HepG2 (cell line): ENCODE data around the gene PTPN13. TPM values are rescaled to one million over a fixed set of nuclear protein-coding genes. Genes with fewer than 3 reads are reported as not detected.

Experiments
- ATAC-seq: fragments of 200-7000 bp; cut with Tn5 transposase; 3 replicates; pipeline ENCODE4 v1.9.1; 2020; ENCODE audit warnings: mild to moderate bottlenecking, moderate library complexity
- BruUV-seq: library from RNA; stranded (reverse); fragments of 400-500 nt; replicated peaks from 2 replicates; lab custom pipeline; 2021; lab: Mats Ljungman, UMichigan
- CTCF ChIA-PET: fragments of 300-600 bp; formaldehyde crosslinking; extraction: SDS; loops from one replicate; lab custom pipeline; 2021; ENCODE audit warnings: low total read pairs, inconsistent platforms, low intra/inter-chr PET ratio; lab: Yijun Ruan, JAX
- POLR2A ChIA-PET: fragments of 350-600 bp; sonication (Branson Sonifier 250); formaldehyde crosslinking; loops from one replicate; lab custom pipeline; 2020; ENCODE audit warnings: antibody characterized with exemption, inconsistent platforms; lab: Yijun Ruan, JAX
- DNase-seq: peaks from one replicate; pipeline ENCODE4 v3.0.0-alpha.2; 2015; ENCODE audit warnings: low spot score
- FAIRE-seq: peaks from 3 replicates; lab custom pipeline; 2011; peaks lifted over from hg19 to GRCh38; lab: Jason Lieb, UNC
- H2AFZ ChIP-seq: one replicate; pipeline ENCODE4 v1.6.1; 2011; ENCODE audit warnings: low read length, inconsistent platforms
- H3K27ac ChIP-seq: fragments of 300-600 bp; 3 replicates; pipeline ENCODE4 v1.8.0; 2011; ENCODE audit warnings: mixed run types, mild to moderate bottlenecking, mixed read lengths, low read length, inconsistent platforms; ENCODE audit not compliant: insufficient read depth; ENCODE audit errors: extremely low read length
- H3K27me3 ChIP-seq, 2 experiments: fragments of 200-600 bp in 1 of 2; 2 replicates in 1 of 2; 3 replicates in 1 of 2; pipeline versions ENCODE4 v1.6.0 to v1.8.0; 2011; ENCODE audit warnings: low read length in 2 of 2, mild to moderate bottlenecking in 2 of 2, moderate library complexity in 2 of 2, inconsistent platforms in 1 of 2; ENCODE audit not compliant: insufficient read depth in 2 of 2, control insufficient read depth in 1 of 2
- H3K36me3 ChIP-seq, 2 experiments: fragments of 200-600 bp in 1 of 2; replicated peaks in 1 of 2; 2 replicates in 1 of 2; 3 replicates in 1 of 2; pipeline versions ENCODE4 v1.5.1 to v1.8.0; 2011; ENCODE audit warnings: low read length in 2 of 2, inconsistent platforms in 1 of 2; ENCODE audit not compliant: insufficient read depth in 2 of 2, control insufficient read depth in 1 of 2
- H3K4me1 ChIP-seq: 2 replicates; pipeline ENCODE4 v1.5.1; 2012; ENCODE audit warnings: low read length, inconsistent platforms; ENCODE audit not compliant: insufficient read depth
- H3K4me2 ChIP-seq: 2 replicates; pipeline ENCODE4 v1.6.0; 2011; ENCODE audit warnings: low read depth, low read length, inconsistent platforms
- H3K4me3 ChIP-seq, 3 experiments: fragments of 200-600 bp in 1 of 3; sonication (generic), shearing (Covaris generic) in 1 of 3; replicated peaks in 1 of 3; 2 replicates each; pipeline ENCODE4 v1.5.1; 2011 to 2016; ENCODE audit warnings: low read length in 3 of 3, inconsistent platforms in 2 of 3, low read depth in 2 of 3, mild to moderate bottlenecking in 2 of 3, control low read depth in 1 of 3, mixed read lengths in 1 of 3; ENCODE audit not compliant: insufficient read depth in 1 of 3
- H3K79me2 ChIP-seq: one replicate; pipeline ENCODE4 v1.6.1; 2011; ENCODE audit warnings: low read length, inconsistent platforms; ENCODE audit not compliant: insufficient read depth
- H3K9ac ChIP-seq: 2 replicates; pipeline ENCODE4 v1.6.0; 2011; ENCODE audit warnings: mild to moderate bottlenecking, low read depth, low read length, inconsistent platforms; ENCODE audit not compliant: insufficient read depth
- H3K9me3 ChIP-seq: 2 replicates; pipeline ENCODE4 v1.5.1; 2012; ENCODE audit warnings: mild to moderate bottlenecking, low read length
- H4K20me1 ChIP-seq: 2 replicates; pipeline ENCODE4 v1.6.0; 2011; ENCODE audit warnings: inconsistent platforms, mild to moderate bottlenecking, low read length, moderate library complexity; ENCODE audit not compliant: insufficient read depth
- ARHGAP35 ChIP-seq: sonication (generic); formaldehyde crosslinking; IDR thresholded peaks from 2 replicates; pipeline ENCODE4 v1.9.0; 2022; ENCODE audit warnings: mild to moderate bottlenecking, inconsistent platforms, moderate library complexity, missing genetic modification reagents, borderline replicate concordance
- E2F5 ChIP-seq: sonication (generic); formaldehyde crosslinking; conservative IDR thresholded peaks from 2 replicates; pipeline ENCODE4 v1.4.0; 2020; ENCODE audit warnings: missing genetic modification reagents
- EED ChIP-seq: sonication (generic); formaldehyde crosslinking; IDR thresholded peaks from 2 replicates; pipeline ENCODE4 v1.5.0; 2020; ENCODE audit warnings: mild to moderate bottlenecking, missing genetic modification reagents
- GATA4 ChIP-seq: sonication (generic); IDR thresholded peaks from 2 replicates; pipeline ENCODE4 v1.6.1; 2016; ENCODE audit warnings: antibody characterized with exemption, low read depth, borderline replicate concordance
- RFXAP ChIP-seq: sonication (generic); formaldehyde crosslinking; IDR thresholded peaks from 2 replicates; pipeline ENCODE4 v1.4.0; 2020; ENCODE audit warnings: missing genetic modification reagents, borderline replicate concordance
- TFDP1 ChIP-seq: IDR thresholded peaks from 2 replicates; pipeline ENCODE4 v1.6.1; 2016; ENCODE audit warnings: missing compliant biosample characterization, missing genetic modification reagents, borderline replicate concordance
- ZIK1 ChIP-seq: sonication (generic); formaldehyde crosslinking; IDR thresholded peaks from 2 replicates; pipeline ENCODE4 v1.5.0; 2020; ENCODE audit warnings: mild to moderate bottlenecking, low read depth, missing genetic modification reagents, borderline replicate concordance
- ZNF180 ChIP-seq: sonication (generic); formaldehyde crosslinking; IDR thresholded peaks from 2 replicates; pipeline ENCODE4 v1.4.0; 2020; ENCODE audit warnings: low read depth, missing genetic modification reagents, borderline replicate concordance
- ZNF33A ChIP-seq: sonication (generic); formaldehyde crosslinking; IDR thresholded peaks from 2 replicates; pipeline ENCODE4 v1.5.1; 2020; ENCODE audit warnings: missing genetic modification reagents, mild to moderate bottlenecking, moderate library complexity, borderline replicate concordance
- ZNF550 ChIP-seq: sonication (generic); formaldehyde crosslinking; IDR thresholded peaks from 2 replicates; pipeline ENCODE4 v1.4.0; 2020; ENCODE audit warnings: mild to moderate bottlenecking, missing genetic modification reagents, borderline replicate concordance
- ZNF776 ChIP-seq: sonication (generic); formaldehyde crosslinking; IDR thresholded peaks from 2 replicates; pipeline ENCODE4 v1.4.0; 2020; ENCODE audit warnings: mild to moderate bottlenecking, missing genetic modification reagents
- ZNF891 ChIP-seq: sonication (generic); formaldehyde crosslinking; IDR thresholded peaks from 2 replicates; pipeline ENCODE4 v1.5.0; 2020; ENCODE audit warnings: mild to moderate bottlenecking, missing genetic modification reagents
- WGBS: methylation state at CpG from one replicate; pipeline ENCODE4 v1.1.6; 2017; ENCODE audit warnings: low lambda C conversion rate; 5-methylcytosine and 5-hydroxymethylcytosine counted together
- in situ Hi-C: cut with HindIII; loops from 2 replicates; pipeline ENCODE4 v1.10.0; 2017; ENCODE audit warnings: low pct_unique_long_range_greater_than_20kb; ENCODE audit not compliant: extremely low pct_ligation_motif_present
- intact Hi-C: fragments of 100-400 bp; cut with micrococcal nuclease; formaldehyde crosslinking; loops from one replicate; pipeline ENCODE4 v1.10.0; 2022; ENCODE audit not compliant: unreplicated experiment
- polyA plus RNA-seq, 8 experiments: library from polyadenylated mRNA; depleted of rRNA in 3 of 8; stranded (reverse) in 7 of 8; unstranded in 1 of 8; fragments of >200 nt; fragmentation: Illumina TruSeq in 4 of 8; extraction: Trizol in 4 of 8; gene quantifications; 2 replicates each; pipeline versions ENCODE4 v1.2.1 to v1.2.3, GENCODE V29; 2011 to 2016; ENCODE audit warnings: low read depth in 4 of 8, missing spikeins in 1 of 8, mixed read lengths in 1 of 8; ENCODE audit not compliant: insufficient read depth in 1 of 8
- total RNA-seq, 5 experiments: library from RNA; depleted of rRNA; stranded (reverse); fragments of >200 nt; fragmentation: Illumina TruSeq; extraction: Trizol; gene quantifications; 2 replicates each; pipeline ENCODE4 v1.2.3, GENCODE V29; 2016; ENCODE audit warnings: low read depth in 1 of 5
- TF ChIP-seq, protein P1 (sequence below): sonication (generic); formaldehyde crosslinking; IDR thresholded peaks from 2 replicates; pipeline ENCODE4 v1.4.0; 2020; ENCODE audit warnings: mild to moderate bottlenecking, missing genetic modification reagents

PTPN13 gene
- total and polyA plus RNA-seq, 2 of the 13 experiments (the other 11 are each of a cell fraction or from before 2014, with no cell fraction given), result not detected

GRCh38 chr4:86560447-86560846 lies 33.7 kb upstream of the PTPN13 start:
- Histone ChIP-seq H3K4me2 (no peak overlapping the region), H3K27me3 (no peaks in the 10 kb centered on the region), H4K20me1 (no peaks in the 10 kb centered on the region), H3K9ac (no peak overlapping the region), H3K4me3 (no peak overlapping the region), H2AFZ (no peak overlapping the region), H3K4me1 (no peaks in the 10 kb centered on the region), H3K9me3 (no peaks in the 10 kb centered on the region), H3K36me3 (no peaks in the 10 kb centered on the region), H3K79me2 (no peaks in the 10 kb centered on the region), H3K27ac (no peak overlapping the region)
- no peak for DNase-seq
- ATAC-seq, result no peak
- intact Hi-C loops (no loop called here), in situ Hi-C loops (no loop called here)
- POLR2A ChIA-PET, result no interaction called here
- CTCF ChIA-PET, result no interaction called here
- WGBS, result 2% methylated on average over 2 of the region's 2 CpGs
- BruUV-seq, result no TSS peak
- TF ChIP-seq EED (CRISPR knock-in tag) (no peak), ZNF891 (CRISPR knock-in tag) (no peak), TFDP1 (CRISPR knock-in tag) (no peak), ZNF550 (CRISPR knock-in tag) (no peak), E2F5 (CRISPR knock-in tag) (no peak), ARHGAP35 (CRISPR knock-in tag) (no peak), RFXAP (CRISPR knock-in tag) (no peak), ZNF33A (CRISPR knock-in tag) (no peak), ZNF776 (CRISPR knock-in tag) (no peak), ZNF180 (CRISPR knock-in tag) (no peak), GATA4 (no peak), ZIK1 (CRISPR knock-in tag) (no peak)
- TF ChIP-seq, protein P1, sequence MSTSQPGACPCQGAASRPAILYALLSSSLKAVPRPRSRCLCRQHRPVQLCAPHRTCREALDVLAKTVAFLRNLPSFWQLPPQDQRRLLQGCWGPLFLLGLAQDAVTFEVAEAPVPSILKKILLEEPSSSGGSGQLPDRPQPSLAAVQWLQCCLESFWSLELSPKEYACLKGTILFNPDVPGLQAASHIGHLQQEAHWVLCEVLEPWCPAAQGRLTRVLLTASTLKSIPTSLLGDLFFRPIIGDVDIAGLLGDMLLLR, result no peak
- FAIRE-seq, result no peak
